Left ventricle myocardium superior (tissue), 1 donor: ENCODE measurements around the gene RNF112. TPM values are rescaled to one million over a fixed set of nuclear protein-coding genes. Genes with fewer than 3 reads are reported as not detected.
A peak's percentile ranks its signal among the peaks of the same experiment; 100 is the strongest.

Experiments used
- ATAC-seq: fragments of 200-7000 bp; cut with Tn5 transposase; one replicate; pipeline ENCODE4 v1.9.1; 2020; ENCODE audit warnings: mild to moderate bottlenecking, moderate library complexity
- DNase-seq: peaks from one replicate; pipeline ENCODE4 v3.0.0-alpha.2; 2020
- intact Hi-C: fragments of 100-400 bp; cut with micrococcal nuclease; formaldehyde crosslinking; loops from one replicate; pipeline ENCODE4 v1.11.0; 2022
- long read RNA-seq: library from polyadenylated mRNA; unstranded; transcript quantifications from one replicate; pipeline ENCODE4 v2.0.0, GENCODE V29; 2021
- total RNA-seq: library from RNA; stranded (reverse); fragmentation: NEBNext Ultra II Directional; extraction: Animal tissue kit (Norgen Biotek cat#: 25700); gene quantifications from one replicate; pipeline ENCODE4 v1.2.1, GENCODE V29; 2021
- donor health status: DM: no; HTN: yes; CAD: no; lungs with severe emphysema.

The RNF112 gene
- 3.5 TPM for total RNA-seq
- long read RNA-seq, partial matches to known transcripts, result 0 of 1 reads
- long read RNA-seq, other reads (novel, unspliced or antisense), result 1 of 1 reads

- ATAC-seq, result peak; percentile 74
- DNase-seq, result peak; percentile 60
- intact Hi-C loops, result no loop called here
Observed at GRCh38 chr17:19410875-19411620, at the start of gene RNF112. RNF112 (plus strand) TSS chr17:19411232; CDS start chr17:19411409, 177 bp downstream.

- intact Hi-C loops, result no loop called here
- DNase-seq (no peak), ATAC-seq (no peak)
Observed at GRCh38 chr17:19361326-19361725, 49.7 kb upstream of the RNF112 start.

- intact Hi-C loops, result loop anchor here (2.0 kb wide), 1 partner anchor 85 kb away; no protein-coding TSS in a partner anchor
- DNase-seq, result no peak
Observed at GRCh38 chr17:19361944-19362276, 49.1 kb upstream of the RNF112 start.

GRCh38 chr17:19362277-19363113, 48.5 kb upstream of the RNF112 start, which contains the start of gene B9D1:
B9D1 (minus strand) TSS chr17:19362723; CDS start chr17:19362569, 154 bp downstream.
- DNase-seq (peak; percentile 96), ATAC-seq (peak; percentile 97)
- intact Hi-C loops, result loop anchor here (2.0 kb wide), 1 partner anchor 84 kb away; no protein-coding TSS in a partner anchor

More at GRCh38 chr17:19361944-19362276, 49.1 kb upstream of the RNF112 start:
- no peak for ATAC-seq

- ATAC-seq (no peak), DNase-seq (no peak)
- intact Hi-C loops, result loop anchor here (2.0 kb wide), 1 partner anchor 84 kb away; no protein-coding TSS in a partner anchor
Observed at GRCh38 chr17:19363114-19363438, 48.0 kb upstream of the RNF112 start.

- intact Hi-C loops, result loop anchor here (2.0 kb wide), 1 partner anchor 83 kb away; no protein-coding TSS in a partner anchor
- DNase-seq, result peak; percentile 23
- no peak for ATAC-seq
Observed at GRCh38 chr17:19363460-19364035, 47.5 kb upstream of the RNF112 start.

GRCh38 chr17:19364699-19365498, 46.1 kb upstream of the RNF112 start:
- ATAC-seq, result no peak
- peak; percentile 35 for DNase-seq
- intact Hi-C loops, result no loop called here

- DNase-seq (no peak), ATAC-seq (no peak)
- intact Hi-C loops, result no loop called here
Observed at GRCh38 chr17:19365499-19365817, 45.6 kb upstream of the RNF112 start.

GRCh38 chr17:19365833-19366636, 45.0 kb upstream of the RNF112 start:
- intact Hi-C loops, result no loop called here
- ATAC-seq (no peak), DNase-seq (no peak)

- intact Hi-C loops, result no loop called here
- ATAC-seq (no peak), DNase-seq (no peak)
Observed at GRCh38 chr17:19366637-19366972, 44.4 kb upstream of the RNF112 start.

GRCh38 chr17:19368229-19368628, 42.8 kb upstream of the RNF112 start:
- no peak for ATAC-seq
- intact Hi-C loops, result no loop called here
- DNase-seq, result no peak

GRCh38 chr17:19369107-19369778, 41.8 kb upstream of the RNF112 start:
- intact Hi-C loops, result no loop called here
- ATAC-seq (no peak), DNase-seq (no peak)

- intact Hi-C loops, result no loop called here
- ATAC-seq, result peak; percentile 65
- DNase-seq, result no peak
Observed at GRCh38 chr17:19369846-19370492, 41.1 kb upstream of the RNF112 start.

GRCh38 chr17:19370493-19370960, 40.5 kb upstream of the RNF112 start:
- DNase-seq, result peak; percentile 69
- peak; percentile 83 for ATAC-seq
- intact Hi-C loops, result no loop called here

GRCh38 chr17:19371259-19372010, 39.6 kb upstream of the RNF112 start:
- intact Hi-C loops, result no loop called here
- ATAC-seq (no peak), DNase-seq (no peak)

- intact Hi-C loops, result no loop called here
- ATAC-seq, result no peak
- DNase-seq, result no peak
Observed at GRCh38 chr17:19372011-19372370, 39.0 kb upstream of the RNF112 start.

- DNase-seq, result no peak
- intact Hi-C loops, result no loop called here
- ATAC-seq, result no peak
Observed at GRCh38 chr17:19372439-19372838, 38.6 kb upstream of the RNF112 start.
